Right ventricle myocardium superior (tissue), 1 donor: ENCODE data around the gene GNG4. TPM values are rescaled to one million over a fixed set of nuclear protein-coding genes. Genes with fewer than 3 reads are reported as not detected.
"Not testable (repeated sequence)": the region's sequence is repeated elsewhere in the genome, so short reads cannot be mapped to it uniquely, and the experiment has no call there.

Experiments used
- ATAC-seq: fragments of 200-7000 bp; cut with Tn5 transposase; one replicate; pipeline ENCODE4 v1.9.1; 2020; ENCODE audit warnings: mild to moderate bottlenecking; ENCODE audit not compliant: poor library complexity
- DNase-seq: peaks from one replicate; pipeline ENCODE4 v3.0.0-alpha.2; 2020
- intact Hi-C: fragments of 100-400 bp; cut with DNase I; formaldehyde crosslinking; loops from one replicate; pipeline ENCODE4 v1.11.2; 2022
- total RNA-seq: library from RNA; stranded (reverse); fragmentation: NEBNext Ultra II Directional; extraction: Animal tissue kit (Norgen Biotek cat#: 25700); gene quantifications from one replicate; pipeline ENCODE4 v1.2.1, GENCODE V29; 2021
- donor health status: DM: no; HTN: yes; CAD: no; lungs with severe emphysema.

Gene GNG4
- total RNA-seq, 1 donor from 2014 or later = not detected

DNA sequence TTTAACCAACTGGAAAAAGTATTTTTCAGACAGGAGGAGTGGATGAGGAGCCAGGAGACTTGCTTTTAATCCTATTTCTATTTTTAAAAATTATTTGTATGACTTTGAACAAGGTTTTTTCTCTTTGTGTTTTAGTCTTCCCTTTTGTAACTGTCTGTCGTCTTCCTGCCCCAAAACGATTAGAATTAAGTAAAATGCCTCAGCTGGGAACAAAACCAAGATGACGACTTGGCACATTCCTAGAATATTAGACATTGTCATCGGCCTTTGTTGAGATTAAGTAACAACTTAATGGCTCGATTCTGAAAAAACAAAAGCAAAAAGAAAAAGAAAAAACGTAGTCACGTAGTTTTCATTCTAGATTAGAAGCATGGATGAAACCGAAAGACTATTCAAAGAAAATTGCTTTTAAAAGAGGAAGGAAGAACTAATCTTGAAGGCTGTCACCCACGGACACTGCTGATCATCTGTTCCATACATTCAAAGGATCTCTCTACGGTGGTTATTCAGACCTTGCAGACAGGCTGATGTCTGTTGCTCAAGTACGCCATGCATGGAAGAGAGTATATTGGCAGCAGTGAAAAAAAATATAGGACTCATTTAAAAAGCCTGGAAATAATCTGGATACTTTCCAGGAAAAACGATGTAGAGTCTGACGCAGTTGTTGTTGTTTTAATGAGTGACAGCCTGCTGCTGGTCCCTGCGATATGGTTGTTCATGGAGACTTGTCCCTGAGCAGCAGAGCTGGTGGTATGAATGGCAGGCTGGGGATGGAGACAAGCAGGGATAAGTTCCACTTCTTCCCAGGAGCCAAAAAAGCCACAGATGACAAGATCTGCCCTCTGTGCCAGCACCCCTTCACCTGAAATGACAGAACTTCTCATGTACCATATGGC lies 16.8 kb downstream of the GNG4 start:
- no peak for DNase-seq
- no peak for ATAC-seq
- intact Hi-C loops = no loop called here

DNA sequence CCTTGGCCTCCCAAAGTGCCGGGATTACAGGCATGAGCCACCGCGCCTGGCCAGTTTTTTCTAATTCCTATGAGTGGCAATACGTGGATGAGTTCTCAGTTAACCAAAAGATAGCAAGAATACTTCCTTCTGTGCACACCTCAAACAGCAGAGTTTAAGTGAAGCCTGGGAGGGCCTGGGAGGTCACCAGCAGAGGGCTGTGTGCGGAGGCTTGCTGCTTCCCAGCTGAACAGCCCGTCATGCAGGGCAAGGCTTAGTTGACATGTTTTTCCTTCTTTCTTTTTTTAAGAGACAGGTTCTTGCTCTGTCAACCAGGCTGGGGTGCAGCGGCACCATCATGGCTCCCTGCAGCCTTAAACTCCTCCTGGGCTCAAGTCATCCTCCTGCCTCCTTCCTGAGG lies 17.8 kb downstream of the GNG4 start:
- intact Hi-C loops = no loop called here
- ATAC-seq (no peak), DNase-seq (no peak)

DNA sequence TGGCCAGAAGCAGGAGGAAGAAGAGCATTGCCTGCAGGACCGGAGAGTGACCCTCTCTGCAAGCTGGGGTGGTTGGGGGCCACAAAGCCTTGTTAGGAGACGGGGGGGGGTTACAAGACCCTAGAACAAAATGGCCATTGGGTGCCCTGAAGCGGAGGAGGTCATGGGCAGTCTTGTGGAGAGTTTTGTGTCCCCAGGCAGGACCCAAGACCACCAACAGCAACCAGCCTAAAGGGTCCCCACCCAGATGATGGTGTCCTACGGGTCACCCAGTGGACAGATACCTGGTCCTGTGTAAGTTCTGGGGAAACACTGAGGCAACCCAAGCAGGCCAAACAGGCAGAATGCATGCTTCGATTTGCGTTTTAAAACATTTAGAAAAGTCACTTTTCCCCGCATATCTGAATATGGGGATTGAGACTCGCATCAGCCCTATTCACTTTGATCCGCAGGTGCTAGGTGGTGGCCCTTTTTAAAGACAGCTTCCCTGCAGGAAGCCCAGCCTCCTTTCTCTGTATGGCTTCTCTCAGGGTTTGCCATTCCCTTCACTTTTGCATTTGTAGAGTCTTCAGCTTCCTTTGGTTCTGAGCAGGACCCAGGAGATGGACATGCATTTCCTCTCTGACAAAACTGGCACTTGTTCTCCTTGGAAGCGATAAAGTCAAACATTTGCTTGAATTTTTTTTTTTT lies 21.1 kb downstream of the GNG4 start:
- ATAC-seq = no peak
- intact Hi-C loops = no loop called here

DNA sequence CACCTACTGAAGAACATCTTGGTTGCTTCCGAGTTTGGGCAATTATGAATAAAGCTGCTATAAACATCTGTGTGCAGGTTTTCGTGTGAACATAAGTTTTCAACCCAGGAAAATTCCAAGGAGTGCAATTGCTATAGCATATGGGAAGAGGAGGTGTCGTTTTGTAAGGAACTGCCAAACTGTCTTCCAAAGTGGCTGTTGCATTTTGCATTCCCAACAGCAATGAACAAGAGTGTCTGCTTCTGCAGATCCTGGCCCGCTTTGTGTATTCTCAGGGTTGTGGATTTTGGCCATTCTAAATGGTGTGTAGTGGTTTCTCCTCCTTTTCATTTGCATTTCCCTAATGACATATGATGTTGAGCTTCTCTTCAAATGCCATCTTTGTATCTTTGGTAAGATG lies 23.8 kb downstream of the GNG4 start:
- DNase-seq = no peak
- intact Hi-C loops = no loop called here
- ATAC-seq = no peak

More for the DNA sequence above, 21.1 kb downstream of the GNG4 start:
- no peak for DNase-seq

DNA sequence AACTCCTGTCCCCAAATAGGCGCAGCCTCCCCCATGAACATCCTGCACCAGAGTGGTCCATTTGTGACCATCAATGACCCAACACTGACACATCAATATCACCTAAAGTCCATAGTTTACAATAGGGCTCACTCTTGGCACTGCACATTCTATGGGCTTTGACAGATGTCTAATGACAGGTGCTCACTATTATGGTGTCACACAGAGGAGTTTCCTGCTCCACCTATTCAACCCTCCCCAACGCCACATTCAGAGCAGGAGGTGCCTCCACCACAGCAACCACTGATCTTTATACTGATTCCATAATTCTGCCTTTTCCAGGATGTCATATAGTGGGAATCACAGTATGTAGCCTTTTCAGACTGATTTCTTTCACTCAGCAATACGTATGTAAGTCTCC lies 24.2 kb downstream of the GNG4 start:
- intact Hi-C loops = no loop called here
- no peak for ATAC-seq
- DNase-seq = no peak

DNA sequence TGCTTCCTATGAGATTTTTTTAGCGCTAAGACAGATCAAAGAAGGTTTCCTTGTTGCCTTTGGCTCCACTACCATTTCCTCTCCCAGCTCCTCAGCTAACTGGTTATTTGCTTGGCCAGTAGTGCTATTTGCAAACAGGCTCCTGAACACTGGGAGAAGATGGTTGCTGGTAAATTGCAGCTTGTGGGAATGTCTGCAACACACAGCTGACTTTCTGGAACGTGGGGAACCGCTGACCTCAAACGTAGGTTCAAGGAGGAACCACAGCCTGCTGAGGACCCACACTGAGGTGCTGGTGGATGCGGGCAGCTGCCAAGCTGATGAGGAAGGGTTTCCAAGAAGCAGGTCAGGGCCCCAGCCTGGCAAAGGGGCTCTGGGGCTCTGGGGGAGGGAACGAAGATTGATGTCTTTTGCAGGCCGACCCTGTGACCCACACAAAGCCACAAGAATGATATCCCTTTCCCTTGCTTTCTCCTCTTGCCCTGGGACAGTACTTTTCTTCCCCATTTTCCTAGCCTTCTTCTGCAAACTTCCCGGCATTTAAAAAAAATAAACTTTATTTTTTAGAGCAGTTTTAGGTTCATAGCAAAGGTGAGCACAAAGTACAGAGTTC lies 24.8 kb downstream of the GNG4 start:
- ATAC-seq (no peak), DNase-seq (no peak)
- intact Hi-C loops = no loop called here

DNA sequence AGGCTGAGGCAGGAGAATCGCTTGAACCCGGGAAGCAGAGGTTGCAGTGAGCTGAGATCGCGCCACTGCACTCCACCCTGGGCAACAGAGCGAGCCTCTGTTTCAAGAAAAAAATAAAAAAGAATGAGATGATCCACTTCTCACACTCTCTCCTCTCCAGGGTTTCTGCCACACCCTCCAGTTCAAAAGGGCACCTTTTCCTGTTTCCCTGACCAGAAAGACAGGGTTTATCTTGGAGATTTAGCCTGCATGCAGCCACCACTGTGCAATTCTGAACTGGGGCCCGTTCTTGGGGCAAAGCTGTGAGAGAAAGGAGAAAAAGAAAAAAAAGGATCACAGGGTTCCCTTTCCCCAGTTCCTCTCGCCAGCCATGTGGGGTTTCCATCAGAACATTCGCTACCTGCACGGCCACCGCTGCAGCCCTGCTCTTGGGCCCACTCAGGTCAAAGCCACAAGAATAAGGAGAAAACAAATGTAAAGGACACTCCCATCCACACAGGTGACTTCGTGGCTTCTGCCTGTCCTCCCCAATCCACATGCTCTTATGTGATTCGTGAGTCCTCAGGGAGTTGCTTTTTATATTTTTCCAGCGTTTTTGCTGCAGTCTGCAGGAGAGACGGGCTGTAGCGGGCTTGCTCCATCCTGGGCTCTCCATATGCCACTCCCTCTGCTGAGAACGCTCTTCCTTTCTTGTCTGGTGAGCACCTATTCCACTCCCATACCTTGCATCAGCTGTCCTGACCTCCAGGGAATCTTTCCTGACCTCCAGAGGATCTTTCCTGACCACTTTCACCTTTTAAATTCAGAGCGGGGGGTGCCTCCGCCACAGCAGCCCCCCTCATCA lies 26.4 kb downstream of the GNG4 start:
- no peak for ATAC-seq
- intact Hi-C loops = no loop called here
- DNase-seq = no peak

DNA sequence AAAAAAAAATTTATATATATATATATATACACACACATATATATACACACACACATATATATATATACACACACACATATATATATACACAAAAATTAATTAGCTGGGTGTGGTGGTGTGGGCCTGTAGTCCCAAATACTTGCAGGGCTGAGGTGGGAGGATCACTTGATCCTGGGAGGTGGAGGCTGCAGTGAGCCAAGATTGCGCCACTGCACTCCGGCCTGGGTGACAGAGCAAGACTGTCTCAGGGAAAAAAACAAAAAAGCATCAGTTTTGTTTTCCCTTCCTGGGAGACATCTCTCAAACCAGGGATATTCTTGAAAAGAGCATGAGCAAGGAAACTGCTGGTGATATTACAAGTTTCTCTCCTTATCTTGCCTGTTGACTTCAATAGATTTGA lies 30.4 kb downstream of the GNG4 start:
- intact Hi-C loops, DNase-seq, ATAC-seq: not testable (repeated sequence)

DNA sequence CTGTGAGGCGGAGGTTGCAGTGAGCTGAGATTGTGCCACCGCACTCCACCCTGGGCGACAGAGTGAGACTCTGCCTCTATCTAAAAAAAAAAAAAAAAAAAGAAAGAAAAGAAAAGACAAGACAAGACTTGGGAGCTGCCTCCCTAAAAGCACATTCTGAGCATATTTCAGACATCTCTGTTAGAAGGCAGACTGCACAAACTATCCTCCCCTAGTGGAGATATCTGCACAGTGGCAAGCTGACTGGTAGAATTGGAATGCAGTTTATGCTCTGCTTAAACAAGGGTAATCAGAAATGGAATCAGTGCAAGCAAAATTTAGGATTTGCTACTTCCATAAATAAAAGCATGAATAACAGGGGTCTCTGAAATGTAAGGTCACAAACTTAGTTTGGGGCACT lies 31.8 kb downstream of the GNG4 start:
- ATAC-seq (no peak), DNase-seq (no peak)
- intact Hi-C loops = no loop called here

DNA sequence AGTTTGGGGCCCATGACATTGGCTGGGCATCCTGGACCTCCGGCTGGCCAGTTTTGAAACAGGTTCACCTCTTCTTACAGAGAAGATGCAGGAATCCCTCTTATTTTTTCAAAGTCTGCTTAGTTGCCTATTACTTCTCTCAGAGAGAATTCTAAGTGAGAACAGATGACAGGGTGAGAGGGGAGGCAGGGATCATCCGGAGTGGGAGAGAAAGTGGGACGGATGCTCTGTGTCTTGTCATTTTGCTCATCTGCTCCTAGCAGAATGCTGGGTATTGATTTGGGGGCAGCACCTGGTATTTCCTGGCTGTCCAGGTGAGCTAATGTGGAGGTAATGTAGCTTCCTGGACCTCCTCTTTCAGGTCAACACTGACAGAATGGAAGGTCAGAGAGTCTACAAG lies 32.4 kb downstream of the GNG4 start:
- DNase-seq (no peak), ATAC-seq (no peak)
- intact Hi-C loops = no loop called here

DNA sequence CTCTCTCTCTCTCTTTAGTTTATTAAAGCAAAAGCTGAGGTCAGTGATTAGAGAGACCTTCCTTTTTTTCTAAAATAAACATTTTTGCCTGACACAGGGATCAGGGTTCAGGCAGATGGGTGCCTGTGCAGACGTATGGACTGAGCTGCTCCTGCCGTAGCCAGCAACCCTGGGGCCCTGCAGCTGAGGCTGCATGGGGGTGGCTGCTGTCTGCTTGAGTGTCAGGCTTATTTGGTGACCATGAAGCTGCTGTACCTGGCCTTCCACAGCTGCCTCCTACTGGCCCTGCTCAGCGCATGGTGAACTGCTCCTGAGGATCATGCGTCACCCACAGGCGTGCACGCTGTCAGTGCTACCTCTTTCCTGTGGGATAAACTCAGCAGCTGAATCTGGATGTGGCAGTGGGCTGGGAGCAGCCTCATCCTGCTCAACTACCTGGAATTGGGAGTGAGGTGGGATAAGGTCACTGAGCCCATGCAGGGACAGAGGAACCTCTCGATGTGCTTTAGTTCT lies 35.1 kb downstream of the GNG4 start:
- intact Hi-C loops = no loop called here
- DNase-seq (no peak), ATAC-seq (no peak)

DNA sequence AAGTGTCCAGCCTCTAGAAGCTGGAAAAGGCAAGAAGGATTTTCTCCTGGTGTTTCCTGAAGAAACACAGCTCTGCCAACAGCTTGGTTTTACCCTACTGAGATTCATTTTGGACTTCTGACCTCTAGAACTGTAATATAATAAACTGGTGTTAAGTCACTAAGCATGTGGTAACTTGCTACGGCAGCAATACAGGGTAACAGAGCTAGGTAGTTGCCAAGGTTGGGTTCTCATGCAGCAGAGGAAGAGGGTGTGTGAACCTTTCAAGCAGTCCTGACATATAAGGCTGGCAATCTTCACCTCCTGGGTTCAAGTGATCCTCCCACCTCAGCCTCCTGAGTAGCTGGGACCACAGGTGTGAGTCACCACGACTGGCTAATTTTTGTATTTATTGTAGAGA lies 36.0 kb downstream of the GNG4 start:
- ATAC-seq = no peak
- no peak for DNase-seq
- intact Hi-C loops = no loop called here

DNA sequence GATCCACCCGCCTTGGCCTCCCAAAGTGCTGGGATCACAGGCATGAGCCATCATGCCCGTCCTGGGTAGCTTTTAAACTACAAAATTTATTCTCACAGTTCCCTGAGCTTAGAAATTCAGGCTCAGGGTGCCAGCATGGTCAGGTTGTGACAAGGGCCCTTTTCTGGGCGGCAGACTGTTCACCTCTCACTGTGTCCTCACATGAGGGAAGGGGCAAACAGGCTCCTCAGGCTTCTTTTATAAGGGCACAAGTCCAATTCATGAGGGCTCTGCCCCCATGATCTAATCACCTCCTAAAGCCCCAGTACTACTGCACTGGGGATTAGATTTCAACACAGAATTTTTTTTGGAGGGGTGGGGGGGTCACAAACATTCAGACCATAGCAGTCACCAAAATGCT lies 36.8 kb downstream of the GNG4 start:
- no peak for ATAC-seq
- intact Hi-C loops = no loop called here

DNA sequence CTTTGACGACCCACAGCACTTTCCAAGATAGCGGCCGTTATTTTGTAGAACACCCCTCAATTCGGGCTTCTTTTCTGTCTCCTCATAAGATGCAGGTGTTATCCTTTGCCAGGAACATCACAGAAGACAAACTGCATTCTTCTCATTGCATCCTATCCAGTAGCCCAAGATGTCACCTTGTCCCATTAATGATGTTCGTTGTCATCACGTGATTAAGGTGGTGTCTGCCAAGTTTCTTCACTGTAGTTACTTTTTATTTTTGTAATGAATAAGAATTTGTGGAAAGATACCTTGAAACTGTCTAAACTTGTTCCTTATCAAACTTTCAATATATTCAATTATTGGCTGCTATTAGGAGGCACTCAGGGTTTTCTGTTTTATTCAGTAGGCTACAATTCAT lies 39.4 kb downstream of the GNG4 start:
- ATAC-seq = no peak
- DNase-seq = no peak
- intact Hi-C loops = no loop called here

More for the DNA sequence above, 36.8 kb downstream of the GNG4 start:
- DNase-seq = no peak

DNA sequence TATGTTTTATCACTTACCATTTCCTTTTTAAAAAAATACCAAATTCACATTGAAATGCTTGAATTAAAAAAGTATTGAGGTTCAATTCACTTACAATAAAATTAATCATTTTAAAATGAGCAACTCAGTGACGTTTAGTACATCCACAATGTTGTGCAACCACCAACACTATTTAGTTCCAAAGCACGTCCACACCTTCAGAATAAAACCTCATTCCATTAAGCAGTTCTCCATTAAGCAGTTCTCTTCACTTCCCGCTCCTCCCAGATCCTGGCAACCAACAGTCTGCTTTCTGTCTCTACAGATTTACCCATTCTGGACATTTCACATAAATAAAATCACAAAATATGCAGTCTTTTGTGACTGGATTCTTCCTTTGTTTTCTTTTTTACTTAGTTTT lies 41.3 kb downstream of the GNG4 start:
- intact Hi-C loops = no loop called here
- DNase-seq (no peak), ATAC-seq (no peak)

DNA sequence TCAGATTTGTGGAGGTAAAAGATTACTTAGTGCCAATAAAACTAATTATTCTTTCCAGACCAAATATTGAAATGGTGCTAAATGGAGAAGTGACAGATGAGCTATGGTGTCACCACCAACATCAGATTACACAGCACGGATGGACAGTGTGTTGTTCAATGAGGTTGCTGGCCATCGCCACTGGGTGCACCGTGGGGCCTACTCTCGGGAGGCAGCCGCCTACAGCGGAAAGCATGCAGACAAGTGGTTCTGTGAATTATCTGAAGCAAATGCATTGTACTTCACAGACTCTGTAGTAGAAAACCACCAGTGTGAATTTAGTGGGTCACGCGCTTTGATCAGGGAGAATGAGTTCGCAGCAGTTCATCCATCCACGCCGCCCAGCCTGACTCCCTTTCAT lies 42.3 kb downstream of the GNG4 start:
- intact Hi-C loops = no loop called here
- DNase-seq (no peak), ATAC-seq (no peak)

DNA sequence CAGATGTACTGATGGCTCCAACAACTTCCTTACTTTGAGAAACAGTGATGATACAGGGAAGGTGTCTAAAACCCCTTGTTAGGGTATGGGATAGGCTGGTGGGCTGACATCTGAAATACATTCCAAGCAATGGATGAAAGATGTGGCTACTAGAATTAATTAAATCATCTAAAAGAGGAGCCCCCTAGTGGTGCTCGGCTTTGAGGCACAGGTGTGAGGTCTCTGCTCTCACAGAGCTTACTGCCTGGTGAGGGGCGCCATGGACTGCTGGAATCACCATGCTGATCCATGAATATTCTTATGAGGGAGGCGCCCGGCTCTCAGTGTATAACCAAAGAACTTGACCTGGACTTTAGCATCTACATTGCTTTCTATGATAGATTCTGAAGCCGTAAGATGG lies 48.5 kb downstream of the GNG4 start:
- DNase-seq = no peak
- no peak for ATAC-seq
- intact Hi-C loops = no loop called here

DNA sequence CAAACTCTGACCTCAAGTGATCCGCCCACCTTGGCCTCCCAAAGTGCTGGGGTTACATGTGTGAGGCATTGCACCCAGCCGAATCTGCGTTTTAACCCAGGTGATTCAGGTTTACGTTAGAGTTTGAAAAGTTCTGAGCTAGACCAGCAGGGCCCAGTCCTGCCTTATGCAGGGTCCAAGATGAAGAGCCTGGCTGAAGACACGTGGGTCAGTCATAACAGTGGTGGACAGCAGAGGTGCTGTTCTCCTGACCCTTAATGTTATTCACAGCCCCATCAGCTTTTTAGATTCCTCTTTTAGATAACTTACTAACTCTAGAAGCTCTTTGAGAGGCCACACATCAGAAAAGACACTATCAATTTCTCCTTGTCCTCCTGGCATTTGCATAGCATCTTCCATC lies 50.0 kb downstream of the GNG4 start:
- ATAC-seq (no peak), DNase-seq (no peak)
- intact Hi-C loops = no loop called here
